ENCODE measurements around the gene MYL5. TPM values are rescaled to one million over a fixed set of nuclear protein-coding genes. Genes with fewer than 3 reads are reported as not detected.
A peak's percentile ranks its signal among the peaks of the same experiment; 100 is the strongest.

Gene MYL5
- total RNA-seq, 6 donors from 2014 or later = 4.7 to 25.1 (median 17.1) TPM

GRCh38 chr4:682490-683172, 8.3 kb downstream of the MYL5 start:
- 90 to 96% methylated on average over 9 to 21 of the region's 23 CpGs for WGBS, 2 donors
- Histone ChIP-seq H3K9me3 (no peaks in the 10 kb centered on the region), H3K27ac (no peak overlapping the region), H3K36me3 (peaks cover 0 to 5% (median 0%) of the 10 kb centered on the region in 4 donors), H3K27me3 (no peaks in the 10 kb centered on the region), H3K4me3 (no peak overlapping the region), H3K4me1 (peaks cover 32 to 51% (median 37%) of the 10 kb centered on the region in 4 donors)
- peak in 1 of 2 donors; percentile 71 for DNase-seq
- no peak for TF ChIP-seq CTCF (IDR thresholded peaks at IDR 0.05)
- TF ChIP-seq POLR2A (IDR thresholded peaks at IDR 0.05) = no peak
- no peak for ATAC-seq (ENCODE audit: low FRiP score in 2 of 2)

- peaks cover 0 to 5% (median 0%) of the 10 kb centered on the region in 4 donors for H3K36me3 ChIP-seq
- H3K4me3 ChIP-seq = no peak overlapping the region
- ATAC-seq (ENCODE audit: low FRiP score in 2 of 2) (no peak), DNase-seq (peak in 1 of 2 donors; percentile 58)
- 73 to 81% methylated on average over 16 to 23 of the region's 25 CpGs for WGBS, 2 donors
- TF ChIP-seq POLR2A (IDR thresholded peaks at IDR 0.05) = no peak
- peaks cover 39 to 59% (median 44%) of the 10 kb centered on the region in 4 donors for H3K4me1 ChIP-seq
- H3K27ac ChIP-seq = peak overlapping the region in 2 of 4 donors; percentile 19
- no peaks in the 10 kb centered on the region for H3K27me3 ChIP-seq
- no peaks in the 10 kb centered on the region for H3K9me3 ChIP-seq
Measured at GRCh38 chr4:683247-683897, 9.0 kb downstream of the MYL5 start.

GRCh38 chr4:683982-684622, 9.8 kb downstream of the MYL5 start:
- Histone ChIP-seq H3K27ac (peak overlapping the region in 1 of 4 donors; percentile 19), H3K4me1 (peaks cover 42 to 66% (median 48%) of the 10 kb centered on the region in 4 donors), H3K4me3 (no peak overlapping the region), H3K9me3 (no peaks in the 10 kb centered on the region), H3K27me3 (no peaks in the 10 kb centered on the region), H3K36me3 (peaks cover 0 to 5% (median 0%) of the 10 kb centered on the region in 4 donors)
- WGBS, 2 donors = 64 to 70% methylated on average over 2 to 10 of the region's 19 CpGs
- no peak for TF ChIP-seq POLR2AphosphoS5 (IDR thresholded peaks at IDR 0.05)
- peak; percentile 50 to 77 (median 70) for TF ChIP-seq CTCF (IDR thresholded peaks at IDR 0.05)
- DNase-seq (peak; percentile 72 to 75), ATAC-seq (ENCODE audit: low FRiP score in 2 of 2) (no peak)

GRCh38 chr4:684623-685327, 10.4 kb downstream of the MYL5 start:
- 86 to 89% methylated on average over 7 to 20 of the region's 21 CpGs for WGBS, 2 donors
- peaks cover 47 to 73% (median 54%) of the 10 kb centered on the region in 4 donors for H3K4me1 ChIP-seq

More at GRCh38 chr4:684623-685327, 10.4 kb downstream of the MYL5 start:
- Histone ChIP-seq H3K9me3 (no peaks in the 10 kb centered on the region), H3K27me3 (no peaks in the 10 kb centered on the region), H3K4me3 (no peak overlapping the region), H3K36me3 (peaks cover 0 to 5% (median 0%) of the 10 kb centered on the region in 4 donors), H3K27ac (no peak overlapping the region)
- TF ChIP-seq POLR2AphosphoS5 (IDR thresholded peaks at IDR 0.05) (no peak), CTCF (IDR thresholded peaks at IDR 0.05) (no peak), EP300 (IDR thresholded peaks at IDR 0.05) (no peak), POLR2A (IDR thresholded peaks at IDR 0.05) (no peak)
- peak in 1 of 2 donors; percentile 75 for DNase-seq
- ATAC-seq (ENCODE audit: low FRiP score in 2 of 2) = no peak
